RWPE1 (cell line): ENCODE data around the gene SHF.

Source experiments
- CTCF ChIA-PET: fragments of 350-600 bp; sonication (Branson Sonifier 250); formaldehyde crosslinking; extraction: SDS; loops from one replicate; lab custom pipeline; 2021; lab: Yijun Ruan, JAX
- POLR2A ChIA-PET: fragments of 400-600 bp; formaldehyde crosslinking; extraction: SDS; loops from one replicate; lab custom pipeline; 2020; ENCODE audit warnings: antibody characterized with exemption; ENCODE audit not compliant: low non-redundant PET; lab: Yijun Ruan, JAX
- DNase-seq: peaks from one replicate; pipeline ENCODE4 v3.0.0; 2012; ENCODE audit warnings: low spot score
- H3K27ac ChIP-seq: fragments of 450-650 bp; 2 replicates; pipeline ENCODE4 v1.5.1; 2017
- TF ChIP-seq, protein P1 (sequence below): fragments of 450-650 bp; conservative IDR thresholded peaks from 2 replicates; pipeline ENCODE4 v1.5.1; 2017; ENCODE audit warnings: low read depth, mild to moderate bottlenecking

Gene SHF

GRCh38 chr15:45228931-45229330, 41.2 kb upstream of the SHF start:
- POLR2A ChIA-PET, result no interaction called here
- TF ChIP-seq, protein P1, sequence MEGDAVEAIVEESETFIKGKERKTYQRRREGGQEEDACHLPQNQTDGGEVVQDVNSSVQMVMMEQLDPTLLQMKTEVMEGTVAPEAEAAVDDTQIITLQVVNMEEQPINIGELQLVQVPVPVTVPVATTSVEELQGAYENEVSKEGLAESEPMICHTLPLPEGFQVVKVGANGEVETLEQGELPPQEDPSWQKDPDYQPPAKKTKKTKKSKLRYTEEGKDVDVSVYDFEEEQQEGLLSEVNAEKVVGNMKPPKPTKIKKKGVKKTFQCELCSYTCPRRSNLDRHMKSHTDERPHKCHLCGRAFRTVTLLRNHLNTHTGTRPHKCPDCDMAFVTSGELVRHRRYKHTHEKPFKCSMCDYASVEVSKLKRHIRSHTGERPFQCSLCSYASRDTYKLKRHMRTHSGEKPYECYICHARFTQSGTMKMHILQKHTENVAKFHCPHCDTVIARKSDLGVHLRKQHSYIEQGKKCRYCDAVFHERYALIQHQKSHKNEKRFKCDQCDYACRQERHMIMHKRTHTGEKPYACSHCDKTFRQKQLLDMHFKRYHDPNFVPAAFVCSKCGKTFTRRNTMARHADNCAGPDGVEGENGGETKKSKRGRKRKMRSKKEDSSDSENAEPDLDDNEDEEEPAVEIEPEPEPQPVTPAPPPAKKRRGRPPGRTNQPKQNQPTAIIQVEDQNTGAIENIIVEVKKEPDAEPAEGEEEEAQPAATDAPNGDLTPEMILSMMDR, result no peak
- no peak overlapping the region for H3K27ac ChIP-seq
- DNase-seq, result no peak
- CTCF ChIA-PET, result no interaction called here

- ChIA-PET CTCF (no interaction called here), POLR2A (no interaction called here)
- DNase-seq, result no peak
- no peak overlapping the region for H3K27ac ChIP-seq
- TF ChIP-seq, protein P1, result no peak
Observed at GRCh38 chr15:45225506-45226273, 37.9 kb upstream of the SHF start.

DNA sequence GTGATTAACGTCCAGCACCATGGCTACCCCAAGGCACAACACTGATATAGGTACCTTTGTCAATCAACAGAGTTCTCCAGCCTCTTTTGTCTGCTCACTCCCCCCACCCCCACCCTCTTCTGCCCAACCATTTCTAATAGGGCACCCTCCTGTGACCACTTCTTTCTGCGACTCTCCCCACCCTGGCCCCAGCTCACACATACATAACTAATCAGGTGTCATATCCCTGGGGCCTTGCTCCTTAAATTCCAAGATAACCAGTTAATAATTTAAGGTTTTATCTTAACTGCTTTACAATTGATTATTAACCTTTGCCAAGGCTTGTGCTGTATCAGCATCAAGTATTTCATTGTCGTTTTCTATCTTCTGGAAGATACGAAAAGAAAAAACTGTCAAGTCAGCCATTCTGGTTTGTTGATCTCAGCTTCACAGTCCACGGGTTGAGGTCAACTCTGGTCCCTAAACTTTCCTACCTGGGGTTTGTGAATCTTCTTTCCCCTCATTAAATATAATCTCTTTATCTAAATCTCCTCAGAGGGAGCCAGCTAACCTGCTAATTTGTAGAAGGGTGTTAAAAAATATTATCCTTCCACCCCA, 37.0 kb upstream of the SHF start:
- TF ChIP-seq, protein P1, result no peak
- CTCF ChIA-PET, result no interaction called here
- H3K27ac ChIP-seq, result no peak overlapping the region
- no peak for DNase-seq
- POLR2A ChIA-PET, result no interaction called here

- TF ChIP-seq, protein P1, result no peak
- no peak for DNase-seq
- POLR2A ChIA-PET, result no interaction called here
- CTCF ChIA-PET, result interaction anchor here (0.6 to 1.5 kb wide), 3 partner anchors 10 to 209 kb away, joined by 3 to 4 read pairs (median 3); no protein-coding TSS in a partner anchor
- no peak overlapping the region for H3K27ac ChIP-seq
Observed at GRCh38 chr15:45221967-45222366, 34.2 kb upstream of the SHF start.

GRCh38 chr15:45221053-45221599, 33.4 kb upstream of the SHF start:
- TF ChIP-seq, protein P1, result no peak
- ChIA-PET CTCF (interaction anchor here (0.6 to 0.7 kb wide), 2 partner anchors 25 to 192 kb away, joined by 3 to 4 read pairs; no protein-coding TSS in a partner anchor), POLR2A (no interaction called here)
- H3K27ac ChIP-seq, result no peak overlapping the region
- no peak for DNase-seq

GRCh38 chr15:45212493-45212892, 24.7 kb upstream of the SHF start:
- ChIA-PET POLR2A (interaction anchor here (0.7 kb wide), 1 partner anchor 53 kb away, joined by 5 read pairs; no protein-coding TSS in a partner anchor), CTCF (interaction anchor here (0.8 kb wide), 1 partner anchor 10 kb away, joined by 3 read pairs; no protein-coding TSS in a partner anchor)
- TF ChIP-seq, protein P1, result no peak
- no peak for DNase-seq
- no peak overlapping the region for H3K27ac ChIP-seq
